ENCODE results near the gene KMO. TPM values are rescaled to one million over a fixed set of nuclear protein-coding genes. Genes with fewer than 3 reads are reported as not detected.

The KMO gene
- polyA plus RNA-seq, 3 donors, result 4.7 to 9.0 (median 6.4) TPM

DNA sequence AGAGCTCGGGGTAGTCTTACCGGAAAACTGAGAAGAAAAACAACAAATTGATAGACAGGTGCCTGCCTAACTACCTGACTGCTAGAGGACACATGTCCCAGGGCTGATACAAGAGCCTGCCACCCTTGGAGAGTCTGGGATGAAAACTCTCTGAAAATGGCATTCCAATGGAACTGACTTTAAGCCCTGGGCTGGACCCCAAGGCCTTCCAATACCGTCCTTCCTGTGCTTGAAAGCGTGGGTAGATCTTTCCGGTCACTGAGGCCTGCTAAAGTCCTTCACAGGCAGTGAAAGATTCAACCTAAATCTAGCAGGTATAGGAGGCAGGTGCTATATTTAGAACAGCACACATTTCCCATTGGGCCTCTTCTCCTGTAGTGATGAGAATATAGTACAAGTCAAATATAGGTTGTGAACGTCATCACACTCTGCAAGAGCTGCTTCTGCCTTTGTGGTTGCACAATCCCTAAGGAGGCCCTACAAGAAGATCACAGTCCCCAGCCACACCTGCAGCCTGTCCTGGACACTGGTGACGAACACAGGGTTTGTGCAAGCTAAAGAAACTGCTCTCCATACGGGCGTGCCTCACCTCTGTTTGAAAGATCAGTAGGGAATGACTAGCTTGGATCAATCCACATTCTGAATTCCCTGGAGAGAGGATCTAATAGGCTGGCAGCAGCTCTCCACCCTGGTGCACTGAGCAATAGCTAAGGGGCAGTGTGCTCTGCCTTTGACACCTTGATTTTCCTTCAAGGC lies 108.9 kb downstream of the KMO start:
- Mint-ChIP-seq H3K27ac (peak overlapping the region; percentile 79 to 92 (median 83)), H3K36me3 (no peaks in the 10 kb centered on the region), H3K9me3 (peaks cover 0 to 5% (median 2%) of the 10 kb centered on the region in 7 donors), H3K27me3 (ENCODE audit: low read depth in 3 of 3) (peaks cover 2 to 4% (median 2%) of the 10 kb centered on the region in 3 donors), H3K4me1 (peaks cover 42% of the 10 kb centered on the region), H3K4me3 (peak overlapping the region; percentile 77 to 85)
- TF ChIP-seq, protein P1, sequence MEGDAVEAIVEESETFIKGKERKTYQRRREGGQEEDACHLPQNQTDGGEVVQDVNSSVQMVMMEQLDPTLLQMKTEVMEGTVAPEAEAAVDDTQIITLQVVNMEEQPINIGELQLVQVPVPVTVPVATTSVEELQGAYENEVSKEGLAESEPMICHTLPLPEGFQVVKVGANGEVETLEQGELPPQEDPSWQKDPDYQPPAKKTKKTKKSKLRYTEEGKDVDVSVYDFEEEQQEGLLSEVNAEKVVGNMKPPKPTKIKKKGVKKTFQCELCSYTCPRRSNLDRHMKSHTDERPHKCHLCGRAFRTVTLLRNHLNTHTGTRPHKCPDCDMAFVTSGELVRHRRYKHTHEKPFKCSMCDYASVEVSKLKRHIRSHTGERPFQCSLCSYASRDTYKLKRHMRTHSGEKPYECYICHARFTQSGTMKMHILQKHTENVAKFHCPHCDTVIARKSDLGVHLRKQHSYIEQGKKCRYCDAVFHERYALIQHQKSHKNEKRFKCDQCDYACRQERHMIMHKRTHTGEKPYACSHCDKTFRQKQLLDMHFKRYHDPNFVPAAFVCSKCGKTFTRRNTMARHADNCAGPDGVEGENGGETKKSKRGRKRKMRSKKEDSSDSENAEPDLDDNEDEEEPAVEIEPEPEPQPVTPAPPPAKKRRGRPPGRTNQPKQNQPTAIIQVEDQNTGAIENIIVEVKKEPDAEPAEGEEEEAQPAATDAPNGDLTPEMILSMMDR (IDR thresholded peaks at IDR 0.05), result no peak
- DNase-seq, result peak; percentile 18 to 33 (median 21)
- intact Hi-C loops (cut with micrococcal nuclease), result loop anchor here (5.0 to 10.0 kb wide), 2 partner anchors 109 to 204 kb away; partner anchors contain the start of genes EXO1 (in 1 of the 2) and KMO (in 1 of the 2)
- H3K36me3 ChIP-seq (replicated peaks in 1 of 2; ENCODE audit: control insufficient read depth in 1 of 2, insufficient read depth in 2 of 2, low read length in 2 of 2), result no peaks in the 10 kb centered on the region
- H3K79me2 ChIP-seq (ENCODE audit: insufficient read depth, low read length), result peaks cover 40% of the 10 kb centered on the region
- peaks cover 7% of the 10 kb centered on the region for H4K20me1 ChIP-seq (ENCODE audit: insufficient read depth, low read length)
- 84% methylated on average over 7 of the region's 9 CpGs for WGBS (ENCODE audit: insufficient coverage)
- H3K4me3 ChIP-seq (replicated peaks in 1 of 3; ENCODE audit: low read depth in 2 of 3, low read length in 3 of 3), result peak overlapping the region; percentile 34 to 92 (median 52)
- peak overlapping the region; percentile 82 for H2AFZ ChIP-seq (ENCODE audit: insufficient read depth, low read depth, low read length, poor library complexity, severe bottlenecking)
- peak overlapping the region; percentile 88 for H3K4me2 ChIP-seq (replicated peaks; ENCODE audit: extremely low read depth, low read length, poor library complexity, severe bottlenecking)
- no peaks in the 10 kb centered on the region for H3K9me3 ChIP-seq (replicated peaks in 1 of 2; ENCODE audit: control insufficient read depth in 1 of 2, insufficient read depth in 1 of 2, low read length in 2 of 2)
- peaks cover 34 to 42% of the 10 kb centered on the region in 2 donors for H3K4me1 ChIP-seq (ENCODE audit: control insufficient read depth in 1 of 2, insufficient read depth in 2 of 2, low read length in 2 of 2)
- H3K9ac ChIP-seq (ENCODE audit: insufficient read depth, low read length, poor library complexity, severe bottlenecking), result peak overlapping the region; percentile 88
- no peaks in the 10 kb centered on the region for H3K27me3 ChIP-seq (ENCODE audit: control insufficient read depth in 2 of 2, insufficient read depth in 2 of 2, low read length in 2 of 2)
- peak overlapping the region; percentile 25 to 70 for H3K27ac ChIP-seq (ENCODE audit: low read depth in 1 of 2, low read length in 2 of 2)

GRCh38 chr1:241641773-241642592 lies 109.8 kb downstream of the KMO start:
- Histone ChIP-seq H2AFZ (ENCODE audit: insufficient read depth, low read depth, low read length, poor library complexity, severe bottlenecking) (no peak overlapping the region), H3K27me3 (ENCODE audit: control insufficient read depth in 2 of 2, insufficient read depth in 2 of 2, low read length in 2 of 2) (no peaks in the 10 kb centered on the region), H3K9ac (ENCODE audit: insufficient read depth, low read length, poor library complexity, severe bottlenecking) (no peak overlapping the region), H3K4me3 (replicated peaks in 1 of 3; ENCODE audit: low read depth in 2 of 3, low read length in 3 of 3) (no peak overlapping the region), H3K36me3 (replicated peaks in 1 of 2; ENCODE audit: control insufficient read depth in 1 of 2, insufficient read depth in 2 of 2, low read length in 2 of 2) (no peaks in the 10 kb centered on the region), H3K9me3 (replicated peaks in 1 of 2; ENCODE audit: control insufficient read depth in 1 of 2, insufficient read depth in 1 of 2, low read length in 2 of 2) (no peaks in the 10 kb centered on the region), H3K4me2 (replicated peaks; ENCODE audit: extremely low read depth, low read length, poor library complexity, severe bottlenecking) (no peak overlapping the region), H3K79me2 (ENCODE audit: insufficient read depth, low read length) (peaks cover 30% of the 10 kb centered on the region), H4K20me1 (ENCODE audit: insufficient read depth, low read length) (peaks cover 7% of the 10 kb centered on the region), H3K27ac (ENCODE audit: low read depth in 1 of 2, low read length in 2 of 2) (no peak overlapping the region), H3K4me1 (ENCODE audit: control insufficient read depth in 1 of 2, insufficient read depth in 2 of 2, low read length in 2 of 2) (peaks cover 28 to 32% of the 10 kb centered on the region in 2 donors)
- peaks cover 34% of the 10 kb centered on the region for H3K4me1 Mint-ChIP-seq
- intact Hi-C loops (cut with micrococcal nuclease), result loop anchor here (5.0 to 10.0 kb wide), 2 partner anchors 110 to 203 kb away; partner anchors contain the start of genes EXO1 (in 1 of the 2) and KMO (in 1 of the 2)
- H3K4me3 Mint-ChIP-seq, result peak overlapping the region in 1 of 2 donors; percentile 16
- no peaks in the 10 kb centered on the region for H3K36me3 Mint-ChIP-seq
- peaks cover 2 to 7% (median 2%) of the 10 kb centered on the region in 3 donors for H3K27me3 Mint-ChIP-seq (ENCODE audit: low read depth in 3 of 3)
- 89% methylated on average over 9 of the region's 12 CpGs for WGBS (ENCODE audit: insufficient coverage)
- peaks cover 0 to 5% (median 2%) of the 10 kb centered on the region in 7 donors for H3K9me3 Mint-ChIP-seq
- peak overlapping the region in 1 of 7 donors; percentile 42 for H3K27ac Mint-ChIP-seq
- no peak for DNase-seq
- TF ChIP-seq, protein P1 (IDR thresholded peaks at IDR 0.05), result no peak
